HepG2 (cell line): ENCODE results near the gene TUBB. TPM values are rescaled to one million over a fixed set of nuclear protein-coding genes. Genes with fewer than 3 reads are reported as not detected.
A peak's percentile ranks its signal among the peaks of the same experiment; 100 is the strongest.

Experiments used
- ATAC-seq: fragments of 200-7000 bp; cut with Tn5 transposase; 3 replicates; pipeline ENCODE4 v1.9.1; 2020; ENCODE audit warnings: mild to moderate bottlenecking, moderate library complexity
- BruUV-seq: library from RNA; stranded (reverse); fragments of 400-500 nt; replicated peaks from 2 replicates; lab custom pipeline; 2021; lab: Mats Ljungman, UMichigan
- CTCF ChIA-PET: fragments of 300-600 bp; formaldehyde crosslinking; extraction: SDS; loops from one replicate; lab custom pipeline; 2021; ENCODE audit warnings: low total read pairs, inconsistent platforms, low intra/inter-chr PET ratio; lab: Yijun Ruan, JAX
- POLR2A ChIA-PET: fragments of 350-600 bp; sonication (Branson Sonifier 250); formaldehyde crosslinking; loops from one replicate; lab custom pipeline; 2020; ENCODE audit warnings: antibody characterized with exemption, inconsistent platforms; lab: Yijun Ruan, JAX
- DNase-seq: peaks from one replicate; pipeline ENCODE4 v3.0.0-alpha.2; 2015; ENCODE audit warnings: low spot score
- FAIRE-seq: peaks from 3 replicates; lab custom pipeline; 2011; peaks lifted over from hg19 to GRCh38; lab: Jason Lieb, UNC
- H2AFZ ChIP-seq: one replicate; pipeline ENCODE4 v1.6.1; 2011; ENCODE audit warnings: low read length, inconsistent platforms
- H3K27ac ChIP-seq: fragments of 300-600 bp; 3 replicates; pipeline ENCODE4 v1.8.0; 2011; ENCODE audit warnings: mixed run types, mild to moderate bottlenecking, mixed read lengths, low read length, inconsistent platforms; ENCODE audit not compliant: insufficient read depth; ENCODE audit errors: extremely low read length
- H3K27me3 ChIP-seq, 2 experiments: fragments of 200-600 bp in 1 of 2; 2 replicates in 1 of 2; 3 replicates in 1 of 2; pipeline versions ENCODE4 v1.6.0 to v1.8.0; 2011; ENCODE audit warnings: low read length in 2 of 2, mild to moderate bottlenecking in 2 of 2, moderate library complexity in 2 of 2, inconsistent platforms in 1 of 2; ENCODE audit not compliant: insufficient read depth in 2 of 2, control insufficient read depth in 1 of 2
- H3K36me3 ChIP-seq, 2 experiments: fragments of 200-600 bp in 1 of 2; replicated peaks in 1 of 2; 2 replicates in 1 of 2; 3 replicates in 1 of 2; pipeline versions ENCODE4 v1.5.1 to v1.8.0; 2011; ENCODE audit warnings: low read length in 2 of 2, inconsistent platforms in 1 of 2; ENCODE audit not compliant: insufficient read depth in 2 of 2, control insufficient read depth in 1 of 2
- H3K4me1 ChIP-seq: 2 replicates; pipeline ENCODE4 v1.5.1; 2012; ENCODE audit warnings: low read length, inconsistent platforms; ENCODE audit not compliant: insufficient read depth
- H3K4me2 ChIP-seq: 2 replicates; pipeline ENCODE4 v1.6.0; 2011; ENCODE audit warnings: low read depth, low read length, inconsistent platforms
- H3K4me3 ChIP-seq, 3 experiments: fragments of 200-600 bp in 1 of 3; sonication (generic), shearing (Covaris generic) in 1 of 3; replicated peaks in 1 of 3; 2 replicates each; pipeline ENCODE4 v1.5.1; 2011 to 2016; ENCODE audit warnings: low read length in 3 of 3, inconsistent platforms in 2 of 3, low read depth in 2 of 3, mild to moderate bottlenecking in 2 of 3, control low read depth in 1 of 3, mixed read lengths in 1 of 3; ENCODE audit not compliant: insufficient read depth in 1 of 3
- H3K79me2 ChIP-seq: one replicate; pipeline ENCODE4 v1.6.1; 2011; ENCODE audit warnings: low read length, inconsistent platforms; ENCODE audit not compliant: insufficient read depth
- H3K9ac ChIP-seq: 2 replicates; pipeline ENCODE4 v1.6.0; 2011; ENCODE audit warnings: mild to moderate bottlenecking, low read depth, low read length, inconsistent platforms; ENCODE audit not compliant: insufficient read depth
- H3K9me3 ChIP-seq: 2 replicates; pipeline ENCODE4 v1.5.1; 2012; ENCODE audit warnings: mild to moderate bottlenecking, low read length
- H4K20me1 ChIP-seq: 2 replicates; pipeline ENCODE4 v1.6.0; 2011; ENCODE audit warnings: inconsistent platforms, mild to moderate bottlenecking, low read length, moderate library complexity; ENCODE audit not compliant: insufficient read depth
- CEBPG ChIP-seq: IDR thresholded peaks from 2 replicates; pipeline ENCODE4 v1.6.1; 2016
- GTF2F1 ChIP-seq: fragments of 150-350 bp; IDR thresholded peaks from 2 replicates; pipeline ENCODE4 v1.6.1; 2014; ENCODE audit warnings: low read length
- HOXA3 ChIP-seq: sonication (generic); formaldehyde crosslinking; IDR thresholded peaks from 2 replicates; pipeline ENCODE4 v1.5.0; 2020; ENCODE audit warnings: missing genetic modification reagents
- KAT8 ChIP-seq: IDR thresholded peaks from 2 replicates; pipeline ENCODE4 v1.6.1; 2016; ENCODE audit warnings: missing genetic modification reagents, missing compliant biosample characterization
- KDM2A ChIP-seq: sonication (generic); formaldehyde crosslinking; IDR thresholded peaks from 2 replicates; pipeline ENCODE4 v1.4.0; 2020; ENCODE audit warnings: low read depth, missing genetic modification reagents, borderline replicate concordance
- PLSCR1 ChIP-seq: sonication (generic); formaldehyde crosslinking; IDR thresholded peaks from 2 replicates; pipeline ENCODE4 v1.5.0; 2020; ENCODE audit warnings: missing genetic modification reagents, mild to moderate bottlenecking, borderline replicate concordance
- RFX5 ChIP-seq: IDR thresholded peaks from 2 replicates; pipeline ENCODE4 v1.6.1; 2011; ENCODE audit warnings: low read depth, low read length, improper control_type of control experiment
- SETDB1 ChIP-seq: sonication (generic); formaldehyde crosslinking; IDR thresholded peaks from 2 replicates; pipeline ENCODE4 v1.5.1; 2020; ENCODE audit warnings: missing genetic modification reagents, mild to moderate bottlenecking, borderline replicate concordance
- SIN3A ChIP-seq: IDR thresholded peaks from 2 replicates; pipeline ENCODE4 v1.6.1; 2011; ENCODE audit warnings: low read depth, mild to moderate bottlenecking, control low read depth, low read length, borderline replicate concordance
- SP1 ChIP-seq, 2 experiments: fragments of 450-650 bp in 1 of 2; sonication (generic) in 1 of 2; formaldehyde crosslinking in 1 of 2; IDR thresholded peaks; 2 replicates each; pipeline versions ENCODE4 v1.4.0 to v1.6.1; 2016 to 2020; ENCODE audit warnings: missing genetic modification reagents in 1 of 2
- WIZ ChIP-seq: sonication (generic); formaldehyde crosslinking; IDR thresholded peaks from 2 replicates; pipeline ENCODE4 v1.5.1; 2020; ENCODE audit warnings: mild to moderate bottlenecking, missing genetic modification reagents
- ZFP37 ChIP-seq: sonication (generic); formaldehyde crosslinking; IDR thresholded peaks from 2 replicates; pipeline ENCODE4 v1.4.0; 2020; ENCODE audit warnings: missing genetic modification reagents, borderline replicate concordance
- ZNF530 ChIP-seq: sonication (generic); formaldehyde crosslinking; IDR thresholded peaks from 2 replicates; pipeline ENCODE4 v1.5.0; 2020; ENCODE audit warnings: low read depth, mild to moderate bottlenecking, missing genetic modification reagents
- ZNF672 ChIP-seq: sonication (generic); formaldehyde crosslinking; IDR thresholded peaks from 2 replicates; pipeline ENCODE4 v1.8.1; 2022; ENCODE audit warnings: missing genetic modification reagents
- ZNF800 ChIP-seq: sonication (generic); formaldehyde crosslinking; IDR thresholded peaks from 2 replicates; pipeline ENCODE4 v1.4.0; 2020; ENCODE audit warnings: missing genetic modification reagents
- WGBS: methylation state at CpG from one replicate; pipeline ENCODE4 v1.1.6; 2017; ENCODE audit warnings: low lambda C conversion rate; 5-methylcytosine and 5-hydroxymethylcytosine counted together
- in situ Hi-C: cut with HindIII; loops from 2 replicates; pipeline ENCODE4 v1.10.0; 2017; ENCODE audit warnings: low pct_unique_long_range_greater_than_20kb; ENCODE audit not compliant: extremely low pct_ligation_motif_present
- intact Hi-C: fragments of 100-400 bp; cut with micrococcal nuclease; formaldehyde crosslinking; loops from one replicate; pipeline ENCODE4 v1.10.0; 2022; ENCODE audit not compliant: unreplicated experiment
- polyA plus RNA-seq, 8 experiments: library from polyadenylated mRNA; depleted of rRNA in 3 of 8; stranded (reverse) in 7 of 8; unstranded in 1 of 8; fragments of >200 nt; fragmentation: Illumina TruSeq in 4 of 8; extraction: Trizol in 4 of 8; gene quantifications; 2 replicates each; pipeline versions ENCODE4 v1.2.1 to v1.2.3, GENCODE V29; 2011 to 2016; ENCODE audit warnings: low read depth in 4 of 8, missing spikeins in 1 of 8, mixed read lengths in 1 of 8; ENCODE audit not compliant: insufficient read depth in 1 of 8
- total RNA-seq, 5 experiments: library from RNA; depleted of rRNA; stranded (reverse); fragments of >200 nt; fragmentation: Illumina TruSeq; extraction: Trizol; gene quantifications; 2 replicates each; pipeline ENCODE4 v1.2.3, GENCODE V29; 2016; ENCODE audit warnings: low read depth in 1 of 5
- TF ChIP-seq, protein P1 (sequence below): IDR thresholded peaks from 2 replicates; pipeline ENCODE4 v1.6.1; 2016; ENCODE audit warnings: missing genetic modification reagents, missing compliant biosample characterization
- TF ChIP-seq, protein P2 (sequence below): sonication (generic); formaldehyde crosslinking; IDR thresholded peaks from 2 replicates; pipeline ENCODE4 v1.8.0; 2022; ENCODE audit warnings: mild to moderate bottlenecking, missing genetic modification reagents; ENCODE audit not compliant: insufficient replicate concordance

TUBB gene
- total and polyA plus RNA-seq, 2 of the 13 experiments (the other 11 are each of a cell fraction or from before 2014, with no cell fraction given) = 911 to 1,163 TPM

GRCh38 chr6:30672445-30673253 is 47.5 kb upstream of the TUBB start, which contains the start of gene DHX16:
Gene DHX16 (minus strand): TSS chr6:30673006. CDS start chr6:30672841, 165 bp downstream.
- Histone ChIP-seq H3K4me1 (peaks cover 23% of the 10 kb centered on the region), H3K27ac (peak within 1 kb of the TSS; percentile 67), H3K9ac (peak within 1 kb of the TSS; percentile 85), H3K27me3 (no peaks in the 10 kb centered on the region; a peak in 1 of 5 replicates), H3K4me3 (peak within 1 kb of the TSS; percentile 76 to 95 (median 82)), H3K36me3 (peaks cover 14 to 24% of the 10 kb centered on the region in 2 experiments), H2AFZ (no peak within 1 kb of the TSS), H3K4me2 (peak within 1 kb of the TSS; percentile 73), H4K20me1 (peaks cover 4% of the 10 kb centered on the region; the same call in 1 of the 2 replicates), H3K9me3 (no peaks in the 10 kb centered on the region), H3K79me2 (peaks cover 25% of the 10 kb centered on the region)
- DNase-seq (peak; percentile 97), FAIRE-seq (peak; percentile 96), ATAC-seq (peak; percentile 89)
- intact Hi-C loops = loop anchor here (1.0 to 10.0 kb wide), 7 partner anchors 18 to 152 kb away; partner anchors contain the start of genes ATAT1, C6orf136, MRPS18B and PPP1R10
- ChIA-PET POLR2A (interaction anchor here (0.6 to 2.7 kb wide), 33 partner anchors 10 to 235 kb away, joined by 3 to 44 read pairs (median 4); partner anchors contain the start of genes ABCF1, ATAT1, C6orf136 and GTF2H4), CTCF (interaction anchor here (0.9 to 2.1 kb wide), 5 partner anchors 46 to 191 kb away, joined by 4 to 21 read pairs (median 4); partner anchors contain the start of gene ATAT1)
- TSS peak; percentile 70 for BruUV-seq
- 1% methylated on average over 37 of the region's 57 CpGs for WGBS
- in situ Hi-C loops = loop anchor here (5.0 kb wide), 2 partner anchors 45 to 190 kb away; partner anchors contain the start of gene ATAT1
- peak; percentile 75 for TF ChIP-seq HOXA3 (CRISPR knock-in tag)
- 0 out of 2 replicates have a peak, but pooled peaks have one; percentile 26 for TF ChIP-seq CEBPG (CRISPR knock-in tag)
- 0 out of 2 replicates have a peak, but pooled peaks have one; percentile 47 for TF ChIP-seq ZNF530 (CRISPR knock-in tag)
- no peak for TF ChIP-seq SETDB1 (CRISPR knock-in tag)
- peak; percentile 98 for TF ChIP-seq KAT8 (CRISPR knock-in tag)
- TF ChIP-seq, protein P1, sequence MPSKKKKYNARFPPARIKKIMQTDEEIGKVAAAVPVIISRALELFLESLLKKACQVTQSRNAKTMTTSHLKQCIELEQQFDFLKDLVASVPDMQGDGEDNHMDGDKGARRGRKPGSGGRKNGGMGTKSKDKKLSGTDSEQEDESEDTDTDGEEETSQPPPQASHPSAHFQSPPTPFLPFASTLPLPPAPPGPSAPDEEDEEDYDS (CRISPR knock-in tag) = no peak; the same call in 1 of the 2 replicates
- TF ChIP-seq KDM2A (CRISPR knock-in tag) = peak; percentile 86
- peak; percentile 98 for TF ChIP-seq SIN3A
- TF ChIP-seq, protein P2, sequence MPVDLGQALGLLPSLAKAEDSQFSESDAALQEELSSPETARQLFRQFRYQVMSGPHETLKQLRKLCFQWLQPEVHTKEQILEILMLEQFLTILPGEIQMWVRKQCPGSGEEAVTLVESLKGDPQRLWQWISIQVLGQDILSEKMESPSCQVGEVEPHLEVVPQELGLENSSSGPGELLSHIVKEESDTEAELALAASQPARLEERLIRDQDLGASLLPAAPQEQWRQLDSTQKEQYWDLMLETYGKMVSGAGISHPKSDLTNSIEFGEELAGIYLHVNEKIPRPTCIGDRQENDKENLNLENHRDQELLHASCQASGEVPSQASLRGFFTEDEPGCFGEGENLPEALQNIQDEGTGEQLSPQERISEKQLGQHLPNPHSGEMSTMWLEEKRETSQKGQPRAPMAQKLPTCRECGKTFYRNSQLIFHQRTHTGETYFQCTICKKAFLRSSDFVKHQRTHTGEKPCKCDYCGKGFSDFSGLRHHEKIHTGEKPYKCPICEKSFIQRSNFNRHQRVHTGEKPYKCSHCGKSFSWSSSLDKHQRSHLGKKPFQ = peak; percentile 49
- no peak for TF ChIP-seq ZNF672
- TF ChIP-seq GTF2F1 = no peak
- TF ChIP-seq RFX5 = no peak
- TF ChIP-seq ZFP37 (CRISPR knock-in tag) = no peak; the same call in 1 of the 2 replicates
- TF ChIP-seq ZNF800 (CRISPR knock-in tag) = peak; percentile 70; the same call in 1 of the 2 replicates
- TF ChIP-seq SP1 (IDR thresholded peaks at IDR 0.05) = no peak
- peak; percentile 34 for TF ChIP-seq SP1 (CRISPR knock-in tag; IDR thresholded peaks at IDR 0.05)
- no peak for TF ChIP-seq PLSCR1
- no peak for TF ChIP-seq WIZ
